ENCODE data around the gene SOX3. TPM values are rescaled to one million over a fixed set of nuclear protein-coding genes. Genes with fewer than 3 reads are reported as not detected.

SOX3 gene
- total RNA-seq, 1 donor from 2014 or later, result not detected

DNA sequence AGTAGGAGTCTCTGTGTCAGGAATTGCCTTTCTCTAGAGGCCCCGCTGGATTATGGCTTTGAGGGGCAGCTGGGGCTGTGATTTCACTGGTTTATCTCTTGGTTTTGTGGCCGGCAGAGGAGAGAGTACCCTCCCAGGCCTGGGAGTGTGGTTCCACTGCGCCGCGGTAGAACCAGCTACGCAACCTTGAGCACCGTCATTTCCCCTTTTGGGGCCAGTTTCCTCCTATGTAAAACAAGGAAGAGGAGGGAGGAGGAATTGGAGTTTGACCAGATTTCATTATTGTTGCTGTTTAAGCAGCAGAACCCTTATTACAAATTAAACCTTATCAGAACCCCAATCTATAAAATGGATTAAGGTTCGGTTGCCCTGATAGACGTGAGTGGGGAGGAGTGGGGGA, 4.4 kb downstream of the SOX3 start:
- no peak for DNase-seq (ENCODE audit: low read depth in 2 of 2)

DNA sequence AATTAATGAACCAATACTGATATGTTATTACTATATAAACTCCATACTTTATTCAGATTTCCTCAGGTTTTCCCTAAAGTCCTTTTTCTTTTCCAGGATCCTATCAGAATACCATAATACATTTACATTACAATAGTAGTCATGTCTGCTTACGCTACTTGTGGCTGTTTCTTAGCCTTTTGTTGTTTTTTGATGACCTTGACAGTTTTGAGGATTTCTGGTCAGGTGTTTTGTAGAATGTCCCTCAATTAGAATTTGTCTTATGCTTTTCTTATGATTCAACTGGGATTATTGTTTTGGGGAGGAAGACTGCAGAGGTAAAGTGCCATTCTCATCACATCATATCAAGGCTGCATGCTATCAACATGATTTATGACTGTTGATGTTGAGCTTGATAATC, 9.1 kb downstream of the SOX3 start:
- DNase-seq (ENCODE audit: low read depth in 2 of 2), result no peak

DNA sequence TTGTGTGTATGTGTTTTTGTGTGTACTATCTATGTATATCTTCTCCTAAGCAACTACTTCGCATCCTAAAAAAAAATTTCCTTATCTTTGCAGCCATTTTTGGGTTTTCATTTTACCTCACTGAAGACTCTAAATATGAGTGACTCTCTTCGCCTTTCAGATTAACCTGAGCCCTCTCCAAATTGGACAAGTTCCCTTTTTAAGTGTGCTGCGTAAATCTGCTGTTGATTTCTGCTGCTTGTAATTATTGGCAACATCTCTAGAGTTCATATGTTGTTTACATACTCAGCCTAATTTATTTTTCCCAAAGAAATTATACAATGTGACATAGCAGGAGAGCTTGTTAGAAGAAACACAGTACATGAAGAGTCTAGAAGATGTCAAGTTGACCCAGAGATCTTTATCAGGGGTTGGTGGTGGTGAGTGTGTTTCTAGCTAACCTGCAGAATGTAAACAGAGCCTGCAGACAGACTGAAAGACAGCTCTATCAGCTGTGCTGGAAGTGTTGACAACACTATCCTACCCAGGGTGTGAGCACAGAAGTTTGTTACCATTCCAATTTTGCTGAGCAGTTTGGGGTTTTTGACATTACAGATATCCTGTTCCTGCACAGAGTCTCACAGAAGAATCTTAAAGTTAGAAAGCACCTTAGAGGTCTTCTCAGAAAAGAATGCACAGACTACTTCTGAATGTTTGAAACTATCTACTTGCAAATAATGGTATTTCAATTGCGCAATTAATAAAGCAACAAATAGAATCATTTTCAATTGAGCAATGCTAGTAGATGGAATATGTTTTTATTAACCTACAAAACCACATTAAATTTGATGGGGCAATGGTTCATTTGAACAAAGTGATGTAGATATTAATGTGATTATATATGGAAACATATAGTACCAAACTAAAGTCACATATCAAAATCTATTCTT, 12.5 kb downstream of the SOX3 start:
- no peak for DNase-seq (ENCODE audit: low read depth in 2 of 2)

DNA sequence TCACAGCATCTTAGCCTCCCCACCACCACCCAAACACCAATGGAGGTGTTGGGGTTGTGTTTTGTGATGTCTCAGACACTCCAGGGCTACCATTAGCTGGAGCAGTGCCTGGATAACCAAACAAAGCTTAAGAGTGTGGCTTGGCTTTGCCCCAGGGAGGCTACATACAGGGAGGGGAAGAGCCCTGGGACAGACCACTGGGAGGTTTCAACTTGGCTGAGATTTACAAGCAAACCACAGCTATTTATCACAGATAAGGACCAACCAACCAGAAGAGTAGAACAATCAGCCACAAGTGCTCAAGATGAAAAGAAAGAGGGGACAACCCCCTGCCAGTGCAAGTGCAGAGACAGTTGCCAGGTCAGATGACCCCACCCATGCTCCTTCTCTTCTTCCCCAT, 24.1 kb downstream of the SOX3 start:
- no peak for DNase-seq (ENCODE audit: low read depth in 2 of 2)

DNA sequence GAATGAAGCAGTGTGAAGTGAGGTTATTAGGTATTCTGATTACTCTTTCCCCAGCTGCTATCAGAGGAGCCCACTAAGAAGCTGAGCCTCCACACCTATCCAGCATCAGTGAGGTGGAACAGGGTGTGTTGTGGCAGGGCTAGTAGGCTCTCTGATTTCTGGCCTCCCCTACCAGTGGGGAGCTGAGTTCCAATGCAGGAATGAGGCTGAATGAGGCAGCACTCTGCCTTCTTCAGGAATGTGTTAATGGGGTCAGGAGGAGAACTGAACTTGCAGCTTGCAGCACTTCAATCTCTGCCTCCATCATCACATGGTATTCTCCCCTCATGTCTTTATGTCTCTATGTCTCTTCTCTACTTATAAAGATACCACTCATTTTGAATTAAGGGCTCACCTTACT, 26.9 kb downstream of the SOX3 start:
- no peak for DNase-seq (ENCODE audit: low read depth in 2 of 2)

DNA sequence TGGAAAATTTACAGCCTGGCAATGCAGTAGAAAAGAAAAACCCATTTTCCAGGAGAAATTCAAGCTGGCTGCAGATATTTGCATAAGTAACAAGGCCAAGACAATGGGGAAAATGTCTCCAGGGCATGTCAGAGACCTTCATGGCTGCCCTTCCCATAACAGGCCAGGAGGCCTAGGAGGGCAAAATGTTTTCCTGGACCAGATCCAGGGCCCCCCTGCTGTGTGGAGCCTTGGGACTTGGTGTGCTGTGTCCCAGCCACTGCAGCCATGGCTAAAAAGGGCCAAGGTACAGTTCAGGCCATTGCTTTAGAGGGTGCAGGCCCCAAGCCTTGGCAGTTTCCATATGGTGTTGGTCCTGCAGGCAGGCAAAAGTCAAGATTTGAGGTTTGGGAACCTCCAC, 29.8 kb downstream of the SOX3 start:
- no peak for DNase-seq (ENCODE audit: low read depth in 2 of 2)

DNA sequence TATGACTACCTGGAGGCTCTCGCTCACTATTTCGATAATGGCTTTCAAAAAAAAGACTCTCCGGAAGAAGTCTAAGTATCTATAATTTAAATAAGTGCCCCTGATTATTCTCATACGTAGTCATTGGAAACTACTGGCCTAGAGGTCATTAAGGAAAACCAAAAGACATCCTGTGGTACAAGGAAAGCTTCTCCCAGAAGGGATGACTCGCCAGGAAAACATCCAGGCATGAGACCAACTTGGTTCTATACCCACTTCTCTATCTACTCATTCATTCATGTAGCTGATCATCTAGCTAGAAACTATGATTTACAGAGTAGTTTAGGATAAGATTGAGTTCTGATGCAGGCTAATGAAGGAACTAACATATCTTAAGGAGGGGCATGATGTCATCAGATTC, 37.7 kb downstream of the SOX3 start:
- no peak for DNase-seq (ENCODE audit: low read depth in 2 of 2)

Other genes with a start within 250 kb of the SOX3 start
- 0.26 and 0.38 TPM in 2 replicates for gene LINC00632, start 204.7 kb upstream of the SOX3 start, total RNA-seq

Measured in dermis microvascular lymphatic vessel endothelial cell (primary cell).